ENCODE data around the gene TBCD.

Gene TBCD

DNA sequence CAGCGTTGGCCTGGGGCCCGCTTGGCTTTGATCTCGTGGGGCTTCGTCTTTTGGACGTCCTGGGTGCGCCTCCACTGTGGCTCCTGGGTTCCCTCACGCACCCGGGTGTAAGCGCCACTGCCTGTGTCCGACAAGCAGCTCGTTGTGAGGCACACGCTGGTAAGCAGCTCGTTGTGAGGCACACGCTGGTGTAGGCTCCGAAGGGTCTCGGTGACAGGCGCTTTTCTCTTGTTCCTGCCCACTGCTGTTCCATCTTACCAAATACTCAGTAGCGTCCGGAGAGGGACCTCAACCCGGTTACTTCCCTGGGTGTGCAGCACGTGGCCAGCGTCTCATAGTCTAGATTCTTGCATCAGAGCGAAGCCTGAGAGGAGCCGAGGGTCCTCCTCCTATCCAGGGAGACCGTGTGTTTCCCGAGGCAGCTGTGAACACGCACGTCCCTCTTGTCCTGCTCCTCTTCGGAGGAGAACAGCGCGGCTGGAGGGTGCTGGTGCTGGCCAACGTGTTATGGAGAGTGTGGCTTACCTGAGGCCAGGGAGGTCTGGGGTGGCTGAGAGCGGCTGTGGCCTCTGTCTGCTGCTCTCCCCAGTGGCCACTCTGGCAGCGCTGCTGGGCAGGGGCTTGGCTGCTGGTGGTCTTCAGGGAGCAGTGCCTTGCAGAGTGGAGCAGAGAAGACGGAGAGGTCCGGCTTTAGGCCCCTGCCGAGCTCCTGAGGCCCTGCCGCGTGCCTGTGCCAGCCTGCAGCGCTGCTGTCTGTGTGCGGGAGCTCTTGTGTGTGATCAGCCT, 120.1 kb downstream of the TBCD start:
- no peak for DNase-seq (ENCODE audit: low read depth)

DNA sequence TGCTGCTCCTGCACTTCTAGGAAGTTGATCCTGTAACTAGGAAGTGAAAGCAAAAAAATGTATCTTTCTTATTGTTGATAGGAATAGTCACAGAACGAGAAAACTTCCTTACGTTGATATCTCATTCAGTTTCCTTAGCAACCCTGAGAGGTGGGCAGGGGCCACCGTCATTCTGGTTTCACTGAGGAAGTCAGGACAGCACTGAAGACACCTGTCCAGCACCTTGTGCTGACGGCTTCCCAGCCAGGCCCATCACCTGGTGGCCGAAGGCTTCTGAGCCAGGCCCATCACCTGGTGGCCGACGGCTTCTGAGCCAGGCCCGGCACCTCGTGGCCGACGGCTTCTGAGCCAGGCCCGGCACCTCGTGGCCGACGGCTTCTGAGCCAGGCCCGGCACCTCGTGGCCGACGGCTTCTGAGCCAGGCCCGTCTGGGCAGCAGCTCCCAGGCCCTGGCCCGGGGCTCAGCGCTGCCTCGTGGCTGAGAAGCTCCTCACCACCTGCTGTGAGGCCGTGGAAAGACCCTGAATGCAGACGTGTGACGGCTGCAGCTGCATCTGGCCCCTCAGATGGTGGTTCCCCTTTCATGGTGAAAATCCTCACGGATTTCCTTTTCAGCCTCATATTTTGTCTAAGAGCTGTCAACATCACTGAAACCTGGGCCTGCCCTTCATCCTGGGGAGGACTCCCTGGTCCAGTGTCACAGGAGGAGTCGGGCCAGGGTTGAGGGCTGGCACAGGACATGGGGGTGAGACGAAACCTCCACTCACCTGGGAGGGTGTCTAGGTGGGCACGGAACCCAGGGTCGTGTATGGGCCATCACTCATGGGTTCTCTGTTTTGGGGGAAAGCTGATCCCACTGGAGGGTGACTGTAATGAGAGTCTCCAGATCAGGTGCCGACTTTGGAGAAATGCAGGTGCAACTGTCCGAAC, 121.0 kb downstream of the TBCD start:
- no peak for DNase-seq (ENCODE audit: low read depth)

DNA sequence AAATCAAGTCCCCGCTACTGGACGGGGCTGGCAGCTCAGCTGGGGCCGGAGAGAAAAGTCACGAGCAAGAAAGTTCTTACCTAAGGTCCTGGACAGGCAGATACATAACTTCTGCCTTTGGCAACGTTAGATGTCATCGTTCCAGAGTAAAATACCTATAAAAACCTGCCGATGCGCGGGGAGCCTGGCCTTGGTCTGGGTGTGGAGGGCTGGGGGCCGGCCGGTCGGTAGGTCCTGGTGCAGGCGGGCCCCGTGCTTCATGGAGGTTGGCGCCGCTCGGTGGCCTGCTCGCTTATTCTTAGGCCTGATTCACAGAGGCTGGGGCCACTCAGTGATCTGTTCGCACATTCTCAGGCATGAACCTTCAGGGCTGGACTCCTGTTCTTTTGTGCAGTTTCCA, 121.7 kb downstream of the TBCD start:
- no peak for DNase-seq (ENCODE audit: low read depth)

DNA sequence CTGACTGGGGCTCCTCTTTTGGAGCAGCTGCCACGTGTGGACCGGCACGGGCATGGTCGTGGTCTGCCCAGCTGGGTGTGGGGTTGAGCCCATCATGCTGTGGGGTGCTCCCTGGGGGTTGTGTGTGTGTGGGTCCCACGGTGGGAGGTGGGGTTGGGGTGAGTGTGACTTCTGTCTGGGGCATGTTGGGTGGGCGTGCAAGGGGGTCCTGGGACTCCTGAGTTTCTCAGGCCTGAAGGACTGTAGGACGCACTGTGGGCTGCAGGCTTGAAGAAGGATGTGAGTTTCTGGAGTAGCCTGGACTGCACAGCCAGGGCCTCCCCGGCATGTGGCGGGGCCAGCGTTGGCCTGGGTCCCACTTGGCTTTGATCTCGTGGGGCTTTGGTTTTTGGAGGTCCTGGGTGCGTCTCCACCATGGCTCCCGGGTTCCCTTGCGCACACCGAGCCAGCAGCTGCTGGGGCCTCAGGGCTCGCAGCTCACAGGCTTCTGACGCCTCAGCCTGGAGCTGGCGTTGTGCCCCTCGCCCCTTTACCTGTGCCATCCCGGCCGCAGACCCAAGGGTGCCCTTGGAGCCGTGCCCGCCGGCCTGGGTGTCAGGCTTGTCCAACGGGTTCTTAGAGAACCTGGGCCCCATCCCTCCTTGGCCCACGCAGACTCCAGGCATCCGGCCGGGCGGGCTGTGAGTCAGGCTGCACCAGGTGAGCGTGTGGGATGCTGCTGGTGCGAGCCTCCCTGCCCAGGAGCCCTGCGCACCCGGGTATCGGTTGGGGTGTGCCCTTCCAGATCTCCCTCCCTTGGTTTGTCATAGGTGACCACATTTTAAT, 122.4 kb downstream of the TBCD start:
- no peak for DNase-seq (ENCODE audit: low read depth)

DNA sequence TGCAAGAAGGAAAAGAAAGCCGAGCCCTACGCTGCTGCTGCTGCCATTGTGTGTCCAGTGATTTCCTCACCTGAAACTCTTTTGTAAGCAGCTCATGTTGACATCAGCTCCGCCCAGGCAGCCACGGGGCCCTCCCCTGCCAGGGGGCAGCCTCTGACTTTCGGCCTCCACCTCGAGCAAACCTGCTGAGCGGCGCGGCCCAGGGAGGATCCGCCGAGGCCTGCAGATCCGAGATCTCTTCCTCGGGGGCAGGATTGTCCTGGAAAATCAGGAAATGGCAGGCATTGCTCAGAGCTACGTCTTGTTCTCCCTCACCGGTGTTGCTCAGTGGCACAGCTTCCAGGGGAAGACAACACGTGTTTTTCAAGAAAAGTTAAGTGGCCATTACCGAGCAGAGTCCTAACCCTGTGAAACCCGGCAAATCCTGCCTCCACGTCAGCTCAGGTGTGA, 123.6 kb downstream of the TBCD start:
- DNase-seq (ENCODE audit: low read depth): no peak

DNA sequence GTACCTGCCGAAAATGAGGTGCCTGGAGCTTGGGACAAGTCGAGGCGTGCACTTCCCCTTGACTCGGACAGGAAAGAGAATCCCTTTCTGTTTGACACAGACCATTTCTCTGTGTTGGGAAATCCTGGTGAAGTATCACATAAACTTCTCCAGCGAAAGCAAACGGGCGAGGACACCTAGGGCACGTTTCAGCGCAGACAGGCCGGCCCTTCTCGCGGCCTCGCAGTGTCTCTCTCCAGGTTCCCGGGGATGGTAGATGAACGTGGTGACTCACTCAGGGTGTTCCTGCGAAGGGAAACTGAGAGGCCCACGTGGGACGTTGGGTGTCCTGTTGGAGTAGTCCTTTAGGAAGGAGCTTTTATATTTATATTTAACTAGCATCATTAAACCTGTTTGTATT, 124.3 kb downstream of the TBCD start:
- no peak for DNase-seq (ENCODE audit: low read depth)

DNA sequence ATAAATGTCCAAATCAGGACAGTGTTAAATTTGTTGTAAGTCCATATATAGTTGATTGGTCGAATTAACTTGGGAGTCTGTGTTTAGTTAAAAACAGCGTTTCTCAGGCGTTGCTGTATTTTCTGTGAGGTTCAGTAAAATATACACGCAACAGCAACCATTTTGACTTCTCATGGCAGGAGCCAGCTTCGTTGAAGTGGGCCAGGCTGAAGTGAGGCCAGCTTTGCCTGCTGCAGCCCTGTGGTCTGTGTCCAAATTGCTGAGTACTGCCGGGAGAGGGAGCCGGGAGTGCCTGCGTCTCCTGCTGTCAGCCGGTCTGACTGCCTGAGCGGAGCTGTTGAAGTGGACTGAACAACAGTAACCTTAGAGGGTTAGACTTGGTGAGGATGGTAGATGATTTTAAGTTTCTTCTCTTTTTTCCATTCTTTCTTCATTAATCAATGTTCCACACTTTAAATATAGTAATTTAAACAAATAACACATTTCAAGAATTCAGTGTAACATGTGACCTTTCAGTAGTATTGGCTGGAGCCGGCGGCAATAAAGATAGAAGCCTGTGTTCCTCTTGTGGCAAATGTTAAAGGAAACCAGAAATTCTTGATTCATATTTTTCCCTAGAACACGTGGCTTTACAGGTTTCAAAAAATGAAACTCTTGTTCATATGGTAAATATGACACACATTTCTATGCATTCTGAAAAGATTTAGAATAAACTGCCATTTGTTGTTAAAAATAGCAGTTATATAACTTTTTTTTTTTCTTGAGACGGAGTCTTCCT, 124.9 kb downstream of the TBCD start:
- peak; percentile 77 for DNase-seq (ENCODE audit: low read depth)

DNA sequence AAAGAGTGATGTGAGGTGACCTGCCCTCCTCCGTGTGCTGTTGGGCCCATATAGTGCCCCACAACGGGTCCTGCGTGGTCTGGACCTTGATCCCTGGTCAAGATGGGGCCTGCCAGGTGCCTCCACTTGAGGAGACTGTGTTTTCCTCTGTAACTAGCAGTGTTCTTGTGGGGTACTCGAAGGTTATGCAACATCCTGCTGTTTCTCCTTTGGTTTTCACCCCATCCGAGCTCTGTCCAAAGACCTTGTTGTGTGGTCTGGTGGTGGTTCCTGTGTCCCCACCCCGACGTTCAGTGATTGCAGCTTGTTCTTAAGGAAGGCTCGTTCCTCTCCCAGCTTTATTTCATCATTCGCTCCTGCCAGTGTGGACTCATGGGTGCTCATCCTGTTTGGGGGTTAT, 126.7 kb downstream of the TBCD start:
- DNase-seq (ENCODE audit: low read depth): no peak

DNA sequence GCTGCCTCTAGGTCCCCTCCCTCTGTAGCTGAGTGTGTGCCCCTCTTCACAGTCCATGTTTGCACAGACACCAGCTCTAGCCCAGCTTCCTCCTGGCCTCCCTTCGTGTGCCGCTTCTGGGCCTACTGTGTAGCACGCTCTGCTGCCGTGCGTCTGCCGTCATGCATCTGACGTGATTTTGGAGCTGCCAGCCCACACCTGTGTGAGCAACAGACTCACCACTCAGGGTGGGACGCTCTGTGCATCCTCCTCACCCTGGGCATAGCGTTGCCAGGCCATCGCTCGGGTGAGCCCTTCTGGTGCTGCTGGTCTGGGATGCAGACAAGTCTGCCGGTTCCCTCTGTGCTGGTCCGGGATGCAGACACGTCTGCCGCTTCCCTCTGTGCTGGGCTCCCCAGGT, 127.4 kb downstream of the TBCD start:
- no peak for DNase-seq (ENCODE audit: low read depth)

DNA sequence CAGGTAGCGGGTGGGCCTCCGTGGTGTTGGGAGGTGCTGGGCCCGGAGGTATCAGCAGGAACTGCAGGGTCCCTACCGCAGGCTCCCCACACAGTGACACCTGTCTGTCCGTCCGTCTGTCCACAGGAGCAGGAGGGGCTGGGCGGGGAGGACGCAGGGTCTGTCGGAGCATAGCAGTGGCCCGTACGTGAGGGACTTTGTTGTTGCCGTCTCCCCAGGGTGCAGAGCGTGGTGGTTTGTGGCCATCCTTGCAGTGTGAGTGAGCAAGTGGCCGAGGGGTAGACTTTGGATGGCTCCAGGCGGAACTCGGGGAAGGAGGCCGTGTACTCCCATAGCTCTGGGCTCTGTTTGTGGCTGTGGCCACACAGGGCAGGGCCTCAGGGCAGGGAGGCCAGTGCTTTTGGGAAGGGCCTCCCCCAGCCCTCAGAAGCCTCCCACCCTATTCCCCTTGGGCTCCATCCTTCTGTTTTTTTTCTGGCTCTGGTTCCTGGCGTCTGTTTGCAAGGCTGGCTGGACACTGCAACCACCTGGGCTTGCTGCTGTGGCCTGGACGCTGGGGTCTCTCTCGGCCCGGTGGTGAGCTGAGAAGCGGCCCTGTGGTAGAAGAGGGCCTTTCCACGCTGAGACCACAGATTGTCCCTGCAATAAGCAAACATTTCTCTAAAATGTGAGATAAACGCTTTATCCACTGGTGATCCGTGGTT, 128.9 kb downstream of the TBCD start:
- no peak for DNase-seq (ENCODE audit: low read depth)

DNA sequence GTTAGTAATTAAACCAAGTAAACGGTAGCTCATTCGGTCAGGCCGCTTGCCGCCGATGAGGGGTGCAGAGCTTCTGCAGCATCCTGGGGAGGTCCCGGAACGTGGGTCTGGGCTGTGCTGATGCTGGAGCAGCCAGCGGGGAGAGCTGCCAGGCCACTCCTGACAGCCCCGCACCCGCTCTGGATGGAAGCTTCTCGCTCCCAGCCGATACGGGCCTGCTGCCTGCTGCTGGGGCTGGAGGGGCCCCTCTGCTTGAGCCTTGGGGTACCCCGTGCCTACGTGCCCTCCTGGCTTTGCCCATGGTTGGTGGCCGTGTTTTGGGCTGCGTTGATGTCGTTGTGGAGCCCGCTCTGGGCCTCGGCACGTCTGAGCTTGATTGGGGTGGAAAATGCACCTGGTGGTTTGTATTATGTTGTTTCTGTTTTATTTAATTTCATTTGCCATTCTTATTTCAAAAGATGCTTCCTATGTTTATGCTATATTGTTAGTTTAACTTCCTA, 129.5 kb downstream of the TBCD start:
- no peak for DNase-seq (ENCODE audit: low read depth)

DNA sequence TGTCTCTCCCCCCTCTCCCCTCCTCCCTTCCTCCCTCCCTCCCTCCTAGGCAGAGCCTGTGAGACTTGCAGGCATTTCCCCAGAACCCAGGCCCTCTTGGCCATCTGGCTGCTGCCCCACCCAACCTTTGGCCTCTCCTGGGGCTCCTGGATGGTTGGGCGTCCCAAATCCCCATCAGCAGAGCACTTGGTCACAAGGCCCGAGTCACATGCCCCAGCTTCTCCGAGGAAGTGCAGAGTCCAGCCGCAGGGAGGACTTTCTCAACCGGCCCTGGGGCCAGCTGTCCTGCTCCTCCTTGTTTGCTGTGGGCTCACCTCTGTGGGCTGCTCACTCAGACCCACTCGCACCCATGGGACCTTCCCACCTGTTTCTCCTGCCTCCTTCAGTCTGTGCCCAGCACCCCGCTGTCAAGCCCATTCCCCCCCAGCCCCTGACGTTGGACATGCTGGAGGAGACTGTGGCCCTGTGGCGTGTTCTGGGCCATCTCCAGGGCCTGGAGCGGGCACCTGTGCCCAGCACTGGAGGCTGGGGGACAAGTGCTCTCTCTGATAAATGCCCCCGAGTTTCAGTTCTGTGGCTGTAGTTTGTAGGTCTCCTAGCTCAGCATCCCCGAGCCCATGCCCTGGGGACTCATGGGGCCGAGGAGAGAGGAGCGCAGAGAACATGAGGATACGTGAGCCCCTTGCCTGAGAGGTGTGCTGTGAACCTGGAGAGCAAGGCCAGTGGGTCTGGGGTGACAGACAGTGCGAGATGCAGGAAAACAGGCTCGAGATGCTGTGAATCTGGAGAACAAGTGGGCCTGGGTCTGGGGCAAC, 130.2 kb downstream of the TBCD start:
- peak; percentile 27 for DNase-seq (ENCODE audit: low read depth)

DNA sequence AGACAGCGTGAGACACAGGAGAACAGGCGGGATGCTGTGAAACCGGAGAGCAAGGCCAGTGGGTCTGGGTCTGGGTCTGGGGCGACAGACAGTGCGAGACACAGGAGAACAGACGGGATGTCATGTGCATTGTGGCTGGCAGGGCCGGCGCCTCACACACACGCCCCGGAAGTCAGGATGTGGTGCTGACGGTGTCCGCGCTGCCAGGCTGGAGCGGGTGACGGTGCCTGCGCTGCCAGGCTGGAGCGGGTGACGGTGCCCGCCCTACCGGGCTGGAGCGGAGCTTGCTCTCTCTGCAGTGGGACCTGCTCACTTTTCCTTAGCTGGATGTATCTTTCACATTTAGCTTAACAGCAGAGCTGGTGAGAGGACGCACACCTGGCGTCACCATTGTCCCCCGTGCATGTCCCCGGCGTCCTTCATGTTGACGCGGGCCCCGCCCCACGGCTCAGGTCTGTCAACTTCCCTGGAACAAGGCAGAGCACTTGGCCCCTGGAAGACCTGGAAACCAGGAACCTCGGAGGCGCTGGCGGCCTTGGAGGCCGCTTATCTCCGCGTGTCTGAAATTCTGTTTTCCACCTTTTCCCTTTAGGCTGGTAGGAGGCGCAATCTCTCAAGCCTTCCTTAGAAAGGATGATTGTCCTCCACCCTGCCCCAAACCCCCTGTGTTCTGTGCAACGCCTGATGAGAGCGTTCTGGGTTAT, 131.0 kb downstream of the TBCD start:
- no peak for DNase-seq (ENCODE audit: low read depth)

DNA sequence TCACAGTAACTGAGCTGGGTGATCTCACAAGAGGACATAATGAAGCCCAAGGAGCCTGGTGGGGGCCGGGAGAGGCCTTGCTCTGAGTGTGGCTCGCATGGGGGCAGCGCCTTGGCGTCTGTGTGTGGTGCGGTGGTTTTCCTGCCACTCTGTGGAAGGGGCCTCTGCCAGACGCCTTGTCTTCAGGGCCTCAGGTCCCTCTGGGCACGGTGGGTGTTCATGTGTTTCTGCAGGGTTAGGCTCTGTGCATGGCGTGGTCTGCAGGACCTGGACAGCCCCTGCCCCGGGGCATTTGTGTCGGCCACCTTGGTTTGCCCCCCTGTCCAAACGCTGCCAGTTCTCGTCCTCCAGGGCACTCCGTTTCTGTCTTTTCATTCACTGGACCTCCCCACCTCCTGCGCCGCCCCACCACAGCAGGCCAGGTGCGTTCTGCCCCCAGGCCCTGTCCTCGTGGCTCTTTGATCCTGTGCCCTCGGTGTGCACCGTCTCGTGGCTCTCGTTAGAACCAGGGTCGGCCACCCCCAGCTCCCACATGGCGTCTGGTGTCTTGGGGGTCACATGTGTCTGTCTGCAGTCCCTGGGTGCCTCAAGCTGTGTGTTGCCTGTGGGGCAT, 131.7 kb downstream of the TBCD start:
- no peak for DNase-seq (ENCODE audit: low read depth)

DNA sequence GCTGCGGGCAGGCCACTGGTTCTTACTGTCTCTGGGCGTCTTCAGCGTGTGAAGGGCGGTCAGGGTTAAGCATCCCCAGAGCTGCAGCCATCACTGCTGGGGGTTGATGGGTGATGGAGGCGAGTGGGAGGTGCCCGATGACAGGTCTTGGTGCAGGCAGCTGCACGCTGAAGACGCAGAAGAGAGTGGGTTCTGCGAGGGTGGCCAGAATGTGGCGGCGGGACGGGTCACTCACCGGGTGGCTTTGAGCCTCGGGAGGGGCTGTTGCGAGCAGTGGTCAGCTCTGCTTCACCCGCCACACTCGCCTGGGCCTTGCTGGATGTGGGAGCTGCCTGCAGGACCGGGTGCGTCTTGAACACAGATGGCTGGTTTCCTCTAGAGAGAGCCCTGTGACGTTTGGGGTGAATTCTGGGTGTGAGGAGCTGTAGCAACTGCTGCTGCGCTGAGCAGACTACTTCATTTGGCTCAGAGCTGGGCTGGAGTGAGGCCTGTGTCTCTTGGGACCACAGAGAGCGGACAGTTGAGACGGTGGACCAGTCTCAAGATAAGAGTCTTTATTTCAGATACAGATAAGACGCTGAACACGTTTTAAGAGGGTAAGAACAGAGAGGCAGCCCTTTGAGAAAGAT, 132.6 kb downstream of the TBCD start:
- no peak for DNase-seq (ENCODE audit: low read depth)

DNA sequence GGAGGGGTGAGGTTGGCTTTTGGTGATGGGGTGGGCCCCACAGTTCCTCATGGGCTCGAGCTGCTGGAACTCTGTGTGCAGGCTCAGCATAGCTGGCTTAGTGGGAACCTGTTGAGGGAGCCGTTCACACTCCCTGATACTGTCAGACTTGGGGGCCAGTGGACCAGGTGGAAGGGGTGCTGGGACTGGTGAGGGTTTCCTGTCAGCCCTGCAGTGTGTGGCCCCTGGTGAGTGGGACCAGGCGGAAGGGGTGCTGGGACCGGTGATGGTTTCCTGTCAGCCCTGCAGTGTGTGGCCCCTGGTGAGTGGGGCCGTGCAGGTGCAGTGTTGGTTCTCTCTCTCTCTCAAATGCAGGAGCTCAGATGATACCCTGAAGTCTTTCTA, 133.1 kb downstream of the TBCD start:
- DNase-seq (ENCODE audit: low read depth): no peak

DNA sequence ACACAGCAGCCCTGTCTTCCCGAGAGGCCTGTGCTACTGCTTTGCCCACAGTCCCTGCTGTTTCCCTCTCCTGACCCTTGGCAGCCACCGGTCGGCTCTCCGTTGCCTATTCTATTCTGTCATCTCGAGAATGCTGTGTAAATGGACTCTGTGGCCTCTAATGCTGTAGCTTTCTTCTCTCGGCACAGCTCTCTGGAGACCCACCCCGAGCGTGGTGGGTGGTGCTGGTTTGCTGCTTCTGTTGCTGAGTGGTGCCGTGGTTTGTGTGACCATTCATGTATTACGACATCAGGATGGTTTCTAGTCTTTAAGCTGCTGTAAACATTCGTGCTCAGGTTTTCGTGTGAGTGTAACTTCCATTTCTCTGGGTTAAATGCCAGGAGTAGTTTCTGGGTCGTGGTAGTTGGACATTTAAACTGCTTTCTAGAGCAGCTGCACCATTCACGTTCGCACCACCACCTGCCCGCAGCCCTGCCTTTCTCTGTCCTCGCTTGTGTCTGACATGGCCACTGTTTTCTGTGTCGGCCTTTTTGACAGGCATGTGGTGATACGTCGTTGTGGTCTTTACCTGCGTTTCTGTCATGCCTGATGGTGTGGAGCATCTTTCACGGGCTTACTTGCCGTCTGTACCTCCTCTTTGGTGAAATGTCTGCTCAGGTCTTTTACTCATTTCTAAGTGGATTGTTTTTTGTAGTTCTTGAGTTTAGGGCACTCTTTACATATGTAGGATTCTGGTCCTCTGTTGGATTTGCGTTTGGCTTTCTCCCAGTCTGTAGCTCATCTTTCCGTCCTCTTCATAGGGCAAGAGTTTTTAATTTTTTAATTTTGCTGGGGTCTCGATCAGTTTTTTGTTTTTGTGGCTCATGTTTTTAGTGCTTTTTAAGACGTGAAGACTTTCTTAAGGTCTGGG, 135.6 kb downstream of the TBCD start:
- no peak for DNase-seq (ENCODE audit: low read depth)

Measured in stromal cell of bone marrow (primary cell).